GM12892 (cell line): Measurements from ENCODE around the gene ANXA3.

Experiments
- POLR2A ChIP-seq: IDR thresholded peaks from 2 replicates; pipeline ENCODE4 v1.6.1; 2011; ENCODE audit warnings: low read depth, low read length, control low read depth
- POLR2AphosphoS5 ChIP-seq: IDR thresholded peaks from 2 replicates; pipeline ENCODE4 v1.6.1; 2011; ENCODE audit warnings: low read depth, low read length, control low read depth

GRCh38 chr4:78542373-78542772, 9.2 kb upstream of the ANXA3 start:
- TF ChIP-seq POLR2A = no peak
- TF ChIP-seq POLR2AphosphoS5 = no peak
